K562 (cell line): ENCODE data around the gene RHOB. TPM values are rescaled to one million over a fixed set of nuclear protein-coding genes. Genes with fewer than 3 reads are reported as not detected.

Source experiments
- ASH1L ChIP-seq: fragments of 450-650 bp; IDR thresholded peaks from 2 replicates; pipeline ENCODE4 v1.6.1; 2018; ENCODE audit warnings: borderline replicate concordance, mild to moderate bottlenecking, low read depth; ENCODE audit not compliant: partially characterized antibody
- ETV6 ChIP-seq, 3 experiments: fragments of 150-350 bp in 1 of 3; sonication (generic) in 1 of 3; formaldehyde crosslinking in 1 of 3; IDR thresholded peaks; 2 replicates each; pipeline versions ENCODE4 v1.6.1 to v1.8.0; 2014 to 2022; ENCODE audit warnings: borderline replicate concordance in 2 of 3, low read depth in 2 of 3, antibody characterized with exemption in 1 of 3, low read length in 1 of 3, mild to moderate bottlenecking in 1 of 3, missing genetic modification reagents in 1 of 3
- FIP1L1 ChIP-seq: fragments of 200-400 bp; formaldehyde crosslinking; IDR thresholded peaks from 2 replicates; pipeline ENCODE4 v1.6.1; 2018; ENCODE audit warnings: mild to moderate bottlenecking, low read depth, low read length; ENCODE audit not compliant: poor library complexity, severe bottlenecking
- FUS ChIP-seq: fragments of 200-400 bp; formaldehyde crosslinking; optimal IDR thresholded peaks from 2 replicates; pipeline ENCODE3; 2017; ENCODE audit warnings: low read depth, low read length
- MAFG ChIP-seq: fragments of 450-650 bp; conservative IDR thresholded peaks from 2 replicates; pipeline ENCODE4 v1.6.1; 2016; ENCODE audit warnings: missing genetic modification characterization, missing compliant biosample characterization
- NFE2L1 ChIP-seq: fragments of 450-650 bp; IDR thresholded peaks from 2 replicates; pipeline ENCODE4 v1.6.1; 2016; ENCODE audit warnings: missing genetic modification characterization, low read depth, mild to moderate bottlenecking, missing compliant biosample characterization, moderate library complexity, borderline replicate concordance
- NFRKB ChIP-seq: fragments of 450-650 bp; IDR thresholded peaks from 2 replicates; pipeline ENCODE4 v1.6.1; 2016; ENCODE audit warnings: low read depth
- OTX1 ChIP-seq: fragments of 450-650 bp; formaldehyde crosslinking; IDR thresholded peaks from 2 replicates; pipeline ENCODE4 v1.4.0; 2022; ENCODE audit warnings: mild to moderate bottlenecking
- PHF21A ChIP-seq: fragments of 450-650 bp; IDR thresholded peaks from 2 replicates; pipeline ENCODE4 v1.6.1; 2017; ENCODE audit warnings: low read depth, borderline replicate concordance
- PHTF2 ChIP-seq: fragments of 250-450 bp; sonication (Bioruptor Pico); IDR thresholded peaks from 2 replicates; pipeline ENCODE4 v1.5.0; 2021; ENCODE audit warnings: mild to moderate bottlenecking
- RAD51 ChIP-seq: fragments of 450-650 bp; IDR thresholded peaks from 2 replicates; pipeline ENCODE4 v1.7.1; 2016; ENCODE audit warnings: low read depth, mild to moderate bottlenecking, borderline replicate concordance
- SP2 ChIP-seq: IDR thresholded peaks from 2 replicates; pipeline ENCODE4 v1.6.1; 2011; ENCODE audit warnings: mild to moderate bottlenecking, low read depth, low read length, moderate library complexity; ENCODE audit not compliant: poor library complexity, severe bottlenecking; ENCODE audit errors: extremely low read depth
- SUPT5H ChIP-seq: fragments of 450-650 bp; IDR thresholded peaks from 2 replicates; pipeline ENCODE4 v1.6.1; 2016
- THRAP3 ChIP-seq: fragments of 450-650 bp; IDR thresholded peaks from 2 replicates; pipeline ENCODE4 v1.6.1; 2016; ENCODE audit warnings: mild to moderate bottlenecking, inconsistent platforms, borderline replicate concordance
- YBX1 ChIP-seq: fragments of 450-650 bp; IDR thresholded peaks from 2 replicates; pipeline ENCODE4 v1.7.1; 2016; ENCODE audit warnings: mild to moderate bottlenecking
- ZEB2 ChIP-seq: fragments of 450-650 bp; IDR thresholded peaks from 2 replicates; pipeline ENCODE4 v1.6.1; 2016
- ZNF239 ChIP-seq: fragments of 250-450 bp; sonication (Bioruptor Pico); IDR thresholded peaks from 2 replicates; pipeline ENCODE4 v1.4.0; 2020; ENCODE audit warnings: mild to moderate bottlenecking
- ZNF263 ChIP-seq: sonication (generic); formaldehyde crosslinking; IDR thresholded peaks from 2 replicates; pipeline ENCODE4 v1.8.0; 2022; ENCODE audit warnings: mild to moderate bottlenecking, missing genetic modification reagents, borderline replicate concordance
- ZNF830 ChIP-seq: fragments of 250-450 bp; sonication (Bioruptor Pico); IDR thresholded peaks from 2 replicates; pipeline ENCODE4 v1.5.0; 2021; ENCODE audit warnings: mild to moderate bottlenecking
- polyA plus RNA-seq, 8 experiments: library from polyadenylated mRNA; depleted of rRNA in 4 of 8; stranded (reverse) in 5 of 8; unstranded in 3 of 8; fragments of >200 nt; fragmentation: Nextera tagmentation in 2 of 8; fragmentation: Illumina TruSeq in 1 of 8; extraction: Ambion mirVana in 2 of 8; extraction: Trizol in 1 of 8; gene quantifications; 2 replicates each; pipeline versions ENCODE4 v1.2.1 to v1.2.3, GENCODE V29; 2011 to 2014; ENCODE audit warnings: inconsistent platforms in 1 of 8, missing spikeins in 1 of 8
- total RNA-seq, 7 experiments: library from RNA; depleted of rRNA in 6 of 7; stranded (reverse); fragments of >200 nt in 6 of 7; fragmentation: Illumina TruSeq in 2 of 7; extraction: Trizol in 2 of 7; gene quantifications; 2 replicates each; pipeline versions ENCODE4 v1.2.1 to v1.2.3, GENCODE V29; 2011 to 2021; ENCODE audit warnings: low replicate concordance in 1 of 7
- TF ChIP-seq, protein P1 (sequence below): fragments of 450-650 bp; IDR thresholded peaks from 2 replicates; pipeline ENCODE4 v1.6.1; 2017; ENCODE audit warnings: antibody characterized with exemption
- TF ChIP-seq, protein P2 (sequence below): fragments of 250-450 bp; sonication (Bioruptor Pico); IDR thresholded peaks from 2 replicates; pipeline ENCODE4 v1.8.0; 2022; ENCODE audit warnings: moderate library complexity, mild to moderate bottlenecking, inconsistent platforms
- TF ChIP-seq, protein P3 (sequence below): IDR thresholded peaks from 3 replicates; pipeline ENCODE4 v1.6.1; 2011; ENCODE audit warnings: borderline replicate concordance, mild to moderate bottlenecking, moderate library complexity; ENCODE audit not compliant: insufficient read length; ENCODE audit errors: extremely low read depth
- TF ChIP-seq, protein P4 (sequence below): sonication (generic); IDR thresholded peaks from 2 replicates; pipeline ENCODE4 v1.6.1; 2016

The RHOB gene
- total and polyA plus RNA-seq, 9 of the 15 experiments (the other 6 are each of a cell fraction or from before 2014, with no cell fraction given) = 0.07 to 4.8 (median 1.1) TPM

GRCh38 chr2:20411361-20411894 lies 35.4 kb upstream of the RHOB start (continued):
- TF ChIP-seq ZNF263 (CRISPR knock-in tag) = no peak
- no peak for TF ChIP-seq NFE2L1 (tag)
- TF ChIP-seq SP2 = no peak
- no peak for TF ChIP-seq YBX1
- TF ChIP-seq, protein P1, sequence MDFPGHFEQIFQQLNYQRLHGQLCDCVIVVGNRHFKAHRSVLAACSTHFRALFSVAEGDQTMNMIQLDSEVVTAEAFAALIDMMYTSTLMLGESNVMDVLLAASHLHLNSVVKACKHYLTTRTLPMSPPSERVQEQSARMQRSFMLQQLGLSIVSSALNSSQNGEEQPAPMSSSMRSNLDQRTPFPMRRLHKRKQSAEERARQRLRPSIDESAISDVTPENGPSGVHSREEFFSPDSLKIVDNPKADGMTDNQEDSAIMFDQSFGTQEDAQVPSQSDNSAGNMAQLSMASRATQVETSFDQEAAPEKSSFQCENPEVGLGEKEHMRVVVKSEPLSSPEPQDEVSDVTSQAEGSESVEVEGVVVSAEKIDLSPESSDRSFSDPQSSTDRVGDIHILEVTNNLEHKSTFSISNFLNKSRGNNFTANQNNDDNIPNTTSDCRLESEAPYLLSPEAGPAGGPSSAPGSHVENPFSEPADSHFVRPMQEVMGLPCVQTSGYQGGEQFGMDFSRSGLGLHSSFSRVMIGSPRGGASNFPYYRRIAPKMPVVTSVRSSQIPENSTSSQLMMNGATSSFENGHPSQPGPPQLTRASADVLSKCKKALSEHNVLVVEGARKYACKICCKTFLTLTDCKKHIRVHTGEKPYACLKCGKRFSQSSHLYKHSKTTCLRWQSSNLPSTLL = no peak
- TF ChIP-seq ZNF239 (CRISPR knock-in tag) = no peak
- TF ChIP-seq THRAP3 = no peak
- TF ChIP-seq ASH1L = no peak
- TF ChIP-seq PHTF2 (CRISPR knock-in tag) = no peak
- TF ChIP-seq RAD51 = no peak
- TF ChIP-seq SUPT5H = no peak
- TF ChIP-seq OTX1 (CRISPR knock-in tag) = no peak
- TF ChIP-seq, protein P2, sequence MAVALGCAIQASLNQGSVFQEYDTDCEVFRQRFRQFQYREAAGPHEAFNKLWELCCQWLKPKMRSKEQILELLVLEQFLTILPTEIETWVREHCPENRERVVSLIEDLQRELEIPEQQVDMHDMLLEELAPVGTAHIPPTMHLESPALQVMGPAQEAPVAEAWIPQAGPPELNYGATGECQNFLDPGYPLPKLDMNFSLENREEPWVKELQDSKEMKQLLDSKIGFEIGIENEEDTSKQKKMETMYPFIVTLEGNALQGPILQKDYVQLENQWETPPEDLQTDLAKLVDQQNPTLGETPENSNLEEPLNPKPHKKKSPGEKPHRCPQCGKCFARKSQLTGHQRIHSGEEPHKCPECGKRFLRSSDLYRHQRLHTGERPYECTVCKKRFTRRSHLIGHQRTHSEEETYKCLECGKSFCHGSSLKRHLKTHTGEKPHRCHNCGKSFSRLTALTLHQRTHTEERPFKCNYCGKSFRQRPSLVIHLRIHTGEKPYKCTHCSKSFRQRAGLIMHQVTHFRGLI (CRISPR knock-in tag) = no peak
- TF ChIP-seq MAFG = no peak
- TF ChIP-seq, protein P3, sequence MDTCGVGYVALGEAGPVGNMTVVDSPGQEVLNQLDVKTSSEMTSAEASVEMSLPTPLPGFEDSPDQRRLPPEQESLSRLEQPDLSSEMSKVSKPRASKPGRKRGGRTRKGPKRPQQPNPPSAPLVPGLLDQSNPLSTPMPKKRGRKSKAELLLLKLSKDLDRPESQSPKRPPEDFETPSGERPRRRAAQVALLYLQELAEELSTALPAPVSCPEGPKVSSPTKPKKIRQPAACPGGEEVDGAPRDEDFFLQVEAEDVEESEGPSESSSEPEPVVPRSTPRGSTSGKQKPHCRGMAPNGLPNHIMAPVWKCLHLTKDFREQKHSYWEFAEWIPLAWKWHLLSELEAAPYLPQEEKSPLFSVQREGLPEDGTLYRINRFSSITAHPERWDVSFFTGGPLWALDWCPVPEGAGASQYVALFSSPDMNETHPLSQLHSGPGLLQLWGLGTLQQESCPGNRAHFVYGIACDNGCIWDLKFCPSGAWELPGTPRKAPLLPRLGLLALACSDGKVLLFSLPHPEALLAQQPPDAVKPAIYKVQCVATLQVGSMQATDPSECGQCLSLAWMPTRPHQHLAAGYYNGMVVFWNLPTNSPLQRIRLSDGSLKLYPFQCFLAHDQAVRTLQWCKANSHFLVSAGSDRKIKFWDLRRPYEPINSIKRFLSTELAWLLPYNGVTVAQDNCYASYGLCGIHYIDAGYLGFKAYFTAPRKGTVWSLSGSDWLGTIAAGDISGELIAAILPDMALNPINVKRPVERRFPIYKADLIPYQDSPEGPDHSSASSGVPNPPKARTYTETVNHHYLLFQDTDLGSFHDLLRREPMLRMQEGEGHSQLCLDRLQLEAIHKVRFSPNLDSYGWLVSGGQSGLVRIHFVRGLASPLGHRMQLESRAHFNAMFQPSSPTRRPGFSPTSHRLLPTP = no peak
- TF ChIP-seq ETV6 (IDR thresholded peaks at IDR 0.05; ENCODE audit: borderline replicate concordance in 1 of 2, low read depth in 2 of 2, low read length in 1 of 2) = no peak
- no peak for TF ChIP-seq ETV6 (CRISPR knock-in tag; IDR thresholded peaks at IDR 0.05; ENCODE audit: borderline replicate concordance)
- TF ChIP-seq PHF21A = no peak
- no peak for TF ChIP-seq FUS
- no peak for TF ChIP-seq FIP1L1
- no peak for TF ChIP-seq ZEB2
- no peak for TF ChIP-seq NFRKB
- TF ChIP-seq ZNF830 (CRISPR knock-in tag) = no peak
- TF ChIP-seq, protein P4, sequence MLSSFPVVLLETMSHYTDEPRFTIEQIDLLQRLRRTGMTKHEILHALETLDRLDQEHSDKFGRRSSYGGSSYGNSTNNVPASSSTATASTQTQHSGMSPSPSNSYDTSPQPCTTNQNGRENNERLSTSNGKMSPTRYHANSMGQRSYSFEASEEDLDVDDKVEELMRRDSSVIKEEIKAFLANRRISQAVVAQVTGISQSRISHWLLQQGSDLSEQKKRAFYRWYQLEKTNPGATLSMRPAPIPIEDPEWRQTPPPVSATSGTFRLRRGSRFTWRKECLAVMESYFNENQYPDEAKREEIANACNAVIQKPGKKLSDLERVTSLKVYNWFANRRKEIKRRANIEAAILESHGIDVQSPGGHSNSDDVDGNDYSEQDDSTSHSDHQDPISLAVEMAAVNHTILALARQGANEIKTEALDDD = no peak
